GM13977 (cell line): ENCODE data around the gene DMD.

ENCODE experiments used
- DNase-seq: peaks from one replicate; pipeline ENCODE4 v3.0.0; 2012; ENCODE audit warnings: low spot score
- in situ Hi-C: fragments of 300-500 bp; cut with MboI; formaldehyde crosslinking; loops from one replicate; pipeline ENCODE4 v1.12.0; 2022; ENCODE audit warnings: low sequenced_read_pairs, low pct_unique_long_range_greater_than_20kb, mixed read lengths, inconsistent platforms; ENCODE audit not compliant: unreplicated experiment
- TF ChIP-seq, protein P1 (sequence below): IDR thresholded peaks from 2 replicates; pipeline ENCODE4 v1.5.1; 2012; ENCODE audit warnings: mild to moderate bottlenecking, control low read depth; ENCODE audit not compliant: insufficient read depth; ENCODE audit errors: extremely low read depth, missing control alignments

The DMD gene

DNA sequence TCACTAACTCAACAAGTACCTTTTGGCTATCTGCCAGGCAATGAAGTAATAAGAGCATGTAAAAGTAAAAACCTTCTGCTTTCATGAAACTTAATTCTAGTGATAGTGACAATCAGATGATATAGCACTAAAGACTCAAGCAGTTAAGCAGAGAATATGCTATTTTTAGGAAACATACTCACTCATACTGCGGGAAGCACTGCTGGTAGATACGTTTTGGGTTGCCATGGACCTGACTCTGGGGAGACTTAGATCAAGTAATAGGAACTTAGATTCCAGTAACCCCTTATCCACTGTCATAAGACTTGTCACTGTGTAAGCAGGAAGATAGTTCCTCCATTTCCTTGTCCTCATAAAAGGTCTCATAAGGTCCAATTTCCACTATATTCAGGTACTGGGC is 386.3 kb downstream of the DMD start:
- DNase-seq = no peak
- TF ChIP-seq, protein P1, sequence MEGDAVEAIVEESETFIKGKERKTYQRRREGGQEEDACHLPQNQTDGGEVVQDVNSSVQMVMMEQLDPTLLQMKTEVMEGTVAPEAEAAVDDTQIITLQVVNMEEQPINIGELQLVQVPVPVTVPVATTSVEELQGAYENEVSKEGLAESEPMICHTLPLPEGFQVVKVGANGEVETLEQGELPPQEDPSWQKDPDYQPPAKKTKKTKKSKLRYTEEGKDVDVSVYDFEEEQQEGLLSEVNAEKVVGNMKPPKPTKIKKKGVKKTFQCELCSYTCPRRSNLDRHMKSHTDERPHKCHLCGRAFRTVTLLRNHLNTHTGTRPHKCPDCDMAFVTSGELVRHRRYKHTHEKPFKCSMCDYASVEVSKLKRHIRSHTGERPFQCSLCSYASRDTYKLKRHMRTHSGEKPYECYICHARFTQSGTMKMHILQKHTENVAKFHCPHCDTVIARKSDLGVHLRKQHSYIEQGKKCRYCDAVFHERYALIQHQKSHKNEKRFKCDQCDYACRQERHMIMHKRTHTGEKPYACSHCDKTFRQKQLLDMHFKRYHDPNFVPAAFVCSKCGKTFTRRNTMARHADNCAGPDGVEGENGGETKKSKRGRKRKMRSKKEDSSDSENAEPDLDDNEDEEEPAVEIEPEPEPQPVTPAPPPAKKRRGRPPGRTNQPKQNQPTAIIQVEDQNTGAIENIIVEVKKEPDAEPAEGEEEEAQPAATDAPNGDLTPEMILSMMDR = no peak
- in situ Hi-C loops = no loop called here

DNA sequence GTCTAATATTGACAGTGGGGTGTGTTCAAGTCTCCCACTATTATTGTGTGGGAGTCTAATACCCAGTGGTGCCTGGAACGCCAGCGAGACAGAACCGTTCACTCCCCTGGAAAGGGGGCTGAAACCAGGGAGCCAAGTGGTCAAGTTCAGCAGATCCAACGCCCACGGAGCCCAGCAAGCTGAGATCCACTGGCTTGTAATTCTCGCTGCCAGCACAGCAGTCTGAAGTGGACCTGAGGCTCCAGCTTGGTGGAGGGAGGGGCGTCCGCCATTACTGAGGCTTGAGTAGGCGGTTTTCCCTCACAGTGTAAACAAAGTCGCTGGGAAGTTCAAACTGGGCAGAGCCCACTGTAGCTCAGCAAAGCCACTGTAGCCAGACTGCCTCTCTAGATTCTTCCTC is 407.3 kb downstream of the DMD start:
- TF ChIP-seq, protein P1 = no peak
- in situ Hi-C loops = no loop called here
- DNase-seq = no peak

DNA sequence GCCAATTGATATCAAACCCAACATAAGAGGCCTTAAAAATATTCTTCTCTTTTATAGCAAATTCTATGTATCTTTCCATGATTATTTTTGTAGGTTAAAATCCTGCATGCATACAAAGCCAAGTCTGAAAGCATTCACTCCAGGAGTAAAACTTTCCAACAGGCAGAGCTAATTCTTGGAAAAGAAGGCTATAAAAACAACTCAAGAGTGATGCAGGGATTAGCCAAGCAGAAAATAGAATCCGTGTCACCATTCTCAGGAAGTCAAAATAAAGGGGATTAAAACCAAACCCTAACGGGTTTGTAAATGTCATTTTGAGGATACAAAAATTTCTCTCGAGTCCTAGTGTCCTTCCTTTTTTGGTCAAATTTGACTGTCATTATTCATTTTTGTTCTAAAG is 412.4 kb downstream of the DMD start:
- no peak for DNase-seq
- in situ Hi-C loops = no loop called here
- TF ChIP-seq, protein P1 = no peak

DNA sequence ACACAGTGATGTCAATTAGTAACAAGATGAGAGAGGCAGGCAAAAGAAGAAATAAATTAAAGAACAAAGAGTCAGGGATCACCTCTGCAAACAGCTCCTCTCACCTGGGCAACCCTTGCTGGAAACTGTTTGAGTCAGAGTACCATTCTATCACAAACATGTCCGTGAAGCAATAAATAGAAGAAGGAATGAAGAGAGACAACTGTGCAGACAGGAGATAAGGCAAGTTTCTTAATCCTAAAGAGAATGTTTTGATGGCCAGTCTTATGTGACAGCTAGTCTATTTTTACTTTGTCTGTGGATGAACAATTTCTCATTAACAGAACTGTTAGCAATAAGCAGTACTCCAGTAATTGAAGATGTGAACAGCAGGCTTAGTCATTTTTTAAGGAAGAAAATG is 422.4 kb downstream of the DMD start:
- in situ Hi-C loops = no loop called here
- TF ChIP-seq, protein P1 = no peak
- DNase-seq = no peak

DNA sequence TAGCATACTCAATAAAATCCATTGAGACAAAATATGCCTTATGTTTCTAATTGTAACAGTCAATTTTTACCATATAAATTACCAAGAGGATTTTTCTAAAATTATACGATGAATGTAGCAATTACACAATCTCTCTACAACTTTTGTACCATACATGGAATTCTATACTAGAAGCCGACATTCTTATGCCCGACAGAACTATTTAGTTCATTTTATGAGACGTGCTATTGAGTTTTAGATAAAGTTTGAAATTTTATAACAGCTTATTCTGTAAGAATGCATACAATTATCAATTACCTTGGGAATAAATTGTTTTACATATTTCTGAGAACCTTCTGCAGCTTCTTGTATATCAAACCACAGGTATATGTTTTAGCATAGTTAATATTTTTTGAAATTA is 431.2 kb downstream of the DMD start:
- TF ChIP-seq, protein P1 = no peak
- DNase-seq = no peak
- in situ Hi-C loops = no loop called here

DNA sequence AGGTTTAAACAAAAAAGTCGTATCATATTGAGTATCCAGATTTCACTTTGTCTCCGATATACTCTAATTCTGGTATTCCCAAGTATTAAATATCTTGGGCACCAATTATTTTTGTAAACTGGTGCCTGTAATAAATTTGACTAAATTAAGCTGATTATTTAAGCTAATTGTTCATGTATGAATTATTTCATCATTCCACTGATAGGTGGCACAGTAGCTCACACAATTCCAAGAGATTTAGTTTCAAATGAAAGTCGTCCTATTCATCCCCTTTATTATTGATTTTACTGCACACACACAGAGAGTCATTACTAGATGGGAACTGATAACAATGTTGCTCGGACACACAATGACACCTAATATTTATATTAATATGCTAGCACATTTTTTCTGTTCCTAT is 432.4 kb downstream of the DMD start:
- DNase-seq = no peak
- TF ChIP-seq, protein P1 = no peak
- in situ Hi-C loops = no loop called here

DNA sequence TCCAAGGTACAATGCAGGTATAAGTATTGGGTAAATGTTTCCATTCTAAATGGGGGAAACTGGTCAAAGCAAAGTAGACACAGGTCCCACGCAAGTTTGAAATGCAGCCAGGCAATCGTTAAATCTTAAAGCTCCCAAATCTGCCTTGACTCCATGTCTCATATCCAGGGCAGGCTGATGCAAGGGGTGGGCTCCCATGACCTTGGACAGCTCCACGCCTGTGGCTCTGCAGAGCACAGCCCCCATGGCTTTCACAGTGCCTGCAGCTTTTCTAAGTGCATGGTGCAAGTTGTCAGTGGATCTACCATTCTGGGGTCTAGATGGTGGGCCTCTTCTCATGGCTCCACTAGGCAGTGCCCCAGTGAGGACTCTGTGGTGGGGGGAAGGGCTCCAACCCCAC is 436.4 kb downstream of the DMD start:
- in situ Hi-C loops = no loop called here
- TF ChIP-seq, protein P1 = no peak
- no peak for DNase-seq
